Neutrophil (primary cell): Measurements from ENCODE around the gene IPPK.

Experiments
- H3K27ac ChIP-seq: fragments of 200-600 bp; sonication (generic); 2 replicates; pipeline ENCODE4 v1.5.1; 2016; ENCODE audit warnings: mild to moderate bottlenecking, moderate library complexity
- H3K27me3 ChIP-seq: fragments of 200-600 bp; sonication (generic); 2 replicates; pipeline ENCODE4 v1.6.0; 2016; ENCODE audit warnings: mild to moderate bottlenecking
- H3K36me3 ChIP-seq: fragments of 200-600 bp; sonication (generic); 2 replicates; pipeline ENCODE4 v1.5.1; 2017
- H3K4me1 ChIP-seq, 2 experiments: fragments of 200-600 bp in 1 of 2; sonication (generic) in 1 of 2; 1 replicate in 1 of 2; 2 replicates in 1 of 2; pipeline versions ENCODE4 v1.5.1 to v1.6.1; 2013 to 2016; ENCODE audit warnings: low read depth in 1 of 2, low read length in 1 of 2, mild to moderate bottlenecking in 1 of 2, moderate library complexity in 1 of 2; ENCODE audit not compliant: control insufficient read depth in 1 of 2, insufficient read depth in 1 of 2
- H3K4me3 ChIP-seq, 2 experiments: fragments of 200-600 bp in 1 of 2; sonication (generic) in 1 of 2; 1 replicate in 1 of 2; 2 replicates in 1 of 2; pipeline ENCODE4 v1.5.1; 2013 to 2016; ENCODE audit warnings: low read depth in 1 of 2, low read length in 1 of 2, mild to moderate bottlenecking in 1 of 2, moderate library complexity in 1 of 2
- H3K9me3 ChIP-seq: fragments of 200-600 bp; sonication (generic); 2 replicates; pipeline ENCODE4 v1.5.1; 2016
- TF ChIP-seq, protein P1 (sequence below): fragments of 200-600 bp; sonication (generic); IDR thresholded peaks from 2 replicates; pipeline ENCODE4 v1.5.1; 2016; ENCODE audit warnings: antibody characterized with exemption

The IPPK gene

DNA sequence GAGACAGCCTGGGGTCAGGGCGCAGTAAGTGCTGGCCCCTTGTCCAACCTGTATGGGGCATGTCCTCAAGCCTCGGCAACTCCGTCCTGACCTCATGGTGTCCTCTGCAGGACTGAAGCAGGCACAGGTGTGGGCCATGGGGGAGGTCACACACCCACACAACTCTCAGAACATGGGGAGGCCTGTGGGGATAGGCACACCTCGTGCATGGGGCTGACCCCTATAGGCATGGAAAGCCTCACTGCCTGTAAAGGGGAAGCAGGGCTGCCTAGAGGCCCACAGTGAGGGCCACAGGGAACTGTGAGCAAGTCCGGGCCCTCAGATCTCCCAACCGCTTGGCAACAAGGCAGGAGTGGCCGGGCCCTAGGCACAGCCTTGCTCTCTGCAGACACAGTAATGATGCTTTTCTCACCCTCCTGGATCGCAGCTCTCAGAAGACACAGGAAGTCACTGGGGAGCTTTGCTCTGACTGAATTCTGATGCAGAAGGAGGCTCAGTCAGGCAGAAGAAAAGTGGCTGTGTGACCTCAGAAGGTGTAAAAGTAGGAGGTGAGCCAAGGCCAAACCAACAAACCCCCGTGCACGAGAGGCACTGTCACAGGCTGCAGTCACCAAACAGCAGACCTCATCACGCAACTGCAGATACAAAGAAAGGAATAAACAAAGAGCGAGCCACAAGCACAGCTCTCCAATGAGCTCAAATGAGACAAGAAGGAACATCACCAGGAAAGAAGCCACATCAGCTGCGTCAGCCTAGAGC is 5.4 kb downstream of the IPPK start:
- H3K4me1 ChIP-seq, result peaks cover 11% of the 10 kb centered on the region in 2 experiments
- TF ChIP-seq, protein P1, sequence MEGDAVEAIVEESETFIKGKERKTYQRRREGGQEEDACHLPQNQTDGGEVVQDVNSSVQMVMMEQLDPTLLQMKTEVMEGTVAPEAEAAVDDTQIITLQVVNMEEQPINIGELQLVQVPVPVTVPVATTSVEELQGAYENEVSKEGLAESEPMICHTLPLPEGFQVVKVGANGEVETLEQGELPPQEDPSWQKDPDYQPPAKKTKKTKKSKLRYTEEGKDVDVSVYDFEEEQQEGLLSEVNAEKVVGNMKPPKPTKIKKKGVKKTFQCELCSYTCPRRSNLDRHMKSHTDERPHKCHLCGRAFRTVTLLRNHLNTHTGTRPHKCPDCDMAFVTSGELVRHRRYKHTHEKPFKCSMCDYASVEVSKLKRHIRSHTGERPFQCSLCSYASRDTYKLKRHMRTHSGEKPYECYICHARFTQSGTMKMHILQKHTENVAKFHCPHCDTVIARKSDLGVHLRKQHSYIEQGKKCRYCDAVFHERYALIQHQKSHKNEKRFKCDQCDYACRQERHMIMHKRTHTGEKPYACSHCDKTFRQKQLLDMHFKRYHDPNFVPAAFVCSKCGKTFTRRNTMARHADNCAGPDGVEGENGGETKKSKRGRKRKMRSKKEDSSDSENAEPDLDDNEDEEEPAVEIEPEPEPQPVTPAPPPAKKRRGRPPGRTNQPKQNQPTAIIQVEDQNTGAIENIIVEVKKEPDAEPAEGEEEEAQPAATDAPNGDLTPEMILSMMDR, result no peak
- H3K27me3 ChIP-seq, result no peaks in the 10 kb centered on the region
- no peak overlapping the region for H3K27ac ChIP-seq
- H3K4me3 ChIP-seq, result no peak overlapping the region
- no peaks in the 10 kb centered on the region for H3K9me3 ChIP-seq
- H3K36me3 ChIP-seq, result peaks cover 17% of the 10 kb centered on the region

DNA sequence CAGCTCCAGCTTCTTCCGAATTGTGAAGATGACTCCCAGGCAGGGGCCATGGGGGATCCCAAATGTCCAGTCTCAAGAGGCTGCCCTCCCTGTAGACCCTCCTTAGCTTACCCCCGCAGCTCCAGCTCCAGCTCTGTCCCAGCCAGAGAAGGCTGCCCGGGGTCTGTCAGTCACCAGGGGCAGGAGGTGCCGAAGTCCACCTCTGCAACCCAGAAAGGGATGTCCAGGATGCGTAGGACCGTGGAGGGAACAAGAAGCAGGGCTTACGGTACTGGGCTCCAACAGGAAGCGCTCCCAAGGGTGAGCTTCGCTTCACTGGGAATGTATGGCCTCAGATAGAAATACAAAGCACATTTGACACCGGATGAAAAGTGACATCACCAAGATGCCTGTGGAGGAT is 6.0 kb downstream of the IPPK start:
- no peaks in the 10 kb centered on the region for H3K9me3 ChIP-seq
- H3K27me3 ChIP-seq, result no peaks in the 10 kb centered on the region
- TF ChIP-seq, protein P1, result no peak
- no peak overlapping the region for H3K4me3 ChIP-seq
- no peak overlapping the region for H3K27ac ChIP-seq
- peaks cover 4% of the 10 kb centered on the region in 2 experiments for H3K4me1 ChIP-seq
- peaks cover 17% of the 10 kb centered on the region for H3K36me3 ChIP-seq

DNA sequence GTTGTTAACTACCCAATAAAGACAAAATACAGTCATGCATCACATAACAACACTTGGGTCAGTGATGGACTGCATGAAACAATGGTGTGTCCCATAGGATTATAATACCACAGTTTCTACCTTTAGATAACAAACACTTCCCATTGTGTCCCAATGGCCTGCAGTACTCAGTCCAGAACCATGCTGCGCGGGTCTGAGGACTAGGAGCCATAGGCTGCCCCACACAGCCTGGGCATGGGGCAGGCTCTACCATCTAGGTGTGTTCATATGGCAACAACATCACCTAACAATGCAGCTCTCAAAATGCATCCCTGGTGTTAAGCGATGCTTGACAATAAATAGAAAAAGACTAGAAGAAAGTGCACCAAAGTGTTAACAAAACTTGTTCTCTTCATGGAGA is 6.8 kb downstream of the IPPK start:
- H3K27ac ChIP-seq, result no peak overlapping the region
- H3K4me3 ChIP-seq, result no peak overlapping the region
- H3K4me1 ChIP-seq, result no peaks in the 10 kb centered on the region
- H3K27me3 ChIP-seq, result no peaks in the 10 kb centered on the region
- TF ChIP-seq, protein P1, result no peak
- H3K36me3 ChIP-seq, result peaks cover 23% of the 10 kb centered on the region
- H3K9me3 ChIP-seq, result no peaks in the 10 kb centered on the region

DNA sequence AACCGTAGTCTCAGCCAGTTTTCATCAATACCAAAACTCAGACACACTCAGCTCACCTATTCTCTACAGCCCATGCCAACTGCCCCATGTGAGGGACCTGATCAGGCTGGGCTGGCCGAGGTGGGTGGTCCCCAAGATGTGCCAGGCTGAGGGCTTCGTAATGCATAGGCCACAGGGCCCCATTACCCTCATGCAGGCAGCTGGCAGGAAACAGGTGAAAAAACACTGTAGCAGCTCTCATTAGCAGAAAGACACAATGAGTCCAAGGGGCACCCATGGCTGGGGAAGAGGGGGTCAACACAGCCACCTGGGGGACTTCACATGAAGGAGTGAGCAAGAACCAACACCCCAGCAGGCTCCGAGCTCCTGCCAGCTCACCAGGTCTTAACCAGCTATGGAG is 8.2 kb downstream of the IPPK start:
- TF ChIP-seq, protein P1, result no peak
- Histone ChIP-seq H3K27me3 (no peaks in the 10 kb centered on the region), H3K4me1 (no peaks in the 10 kb centered on the region), H3K4me3 (no peak overlapping the region), H3K36me3 (peaks cover 32% of the 10 kb centered on the region), H3K27ac (no peak overlapping the region), H3K9me3 (no peaks in the 10 kb centered on the region)

DNA sequence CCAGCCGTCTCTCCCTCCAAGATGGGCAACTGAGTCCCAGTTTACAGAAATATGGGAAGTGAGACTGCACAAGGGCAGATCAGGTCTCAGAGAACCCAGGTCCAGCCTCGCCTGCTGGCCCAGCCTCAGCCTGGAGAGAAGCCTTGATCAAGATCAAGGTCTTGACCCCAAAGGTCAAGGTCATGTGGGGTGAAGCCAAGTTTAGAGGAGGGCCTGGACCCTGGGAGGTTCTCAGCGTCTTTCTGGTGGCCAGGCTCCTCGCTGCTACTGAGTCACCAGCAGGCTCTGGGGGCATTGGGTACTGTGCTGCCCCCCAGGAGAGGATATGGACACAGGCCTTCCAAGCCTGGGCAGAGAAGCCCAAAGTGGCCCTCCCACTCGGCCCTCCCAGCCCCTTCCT is 8.8 kb downstream of the IPPK start:
- Histone ChIP-seq H3K4me3 (no peak overlapping the region), H3K4me1 (no peaks in the 10 kb centered on the region), H3K27ac (no peak overlapping the region), H3K36me3 (peaks cover 34% of the 10 kb centered on the region), H3K27me3 (no peaks in the 10 kb centered on the region), H3K9me3 (no peaks in the 10 kb centered on the region)
- TF ChIP-seq, protein P1, result no peak
